ENCODE data around the gene ZNF365.

DNA sequence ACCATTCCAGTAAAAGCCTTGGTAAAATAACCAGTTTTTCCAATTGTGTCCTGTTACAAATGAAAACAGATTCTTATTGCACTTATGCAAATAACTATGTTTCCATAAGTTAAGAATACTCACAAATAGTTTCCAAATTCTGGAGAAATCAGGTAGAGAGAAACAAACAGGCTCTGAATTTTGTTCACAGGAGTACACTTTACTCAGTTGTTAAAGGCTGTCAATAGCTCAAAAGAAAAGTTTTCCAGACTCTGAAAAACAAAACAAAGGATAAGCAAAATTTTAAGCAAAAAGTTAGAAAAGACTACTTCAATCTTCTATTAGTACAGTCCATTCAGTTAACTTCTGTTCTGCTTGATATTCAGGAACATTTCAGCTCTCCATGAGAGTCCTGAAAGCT, 32.8 kb upstream of the ZNF365 start:
- TF ChIP-seq, protein P1, sequence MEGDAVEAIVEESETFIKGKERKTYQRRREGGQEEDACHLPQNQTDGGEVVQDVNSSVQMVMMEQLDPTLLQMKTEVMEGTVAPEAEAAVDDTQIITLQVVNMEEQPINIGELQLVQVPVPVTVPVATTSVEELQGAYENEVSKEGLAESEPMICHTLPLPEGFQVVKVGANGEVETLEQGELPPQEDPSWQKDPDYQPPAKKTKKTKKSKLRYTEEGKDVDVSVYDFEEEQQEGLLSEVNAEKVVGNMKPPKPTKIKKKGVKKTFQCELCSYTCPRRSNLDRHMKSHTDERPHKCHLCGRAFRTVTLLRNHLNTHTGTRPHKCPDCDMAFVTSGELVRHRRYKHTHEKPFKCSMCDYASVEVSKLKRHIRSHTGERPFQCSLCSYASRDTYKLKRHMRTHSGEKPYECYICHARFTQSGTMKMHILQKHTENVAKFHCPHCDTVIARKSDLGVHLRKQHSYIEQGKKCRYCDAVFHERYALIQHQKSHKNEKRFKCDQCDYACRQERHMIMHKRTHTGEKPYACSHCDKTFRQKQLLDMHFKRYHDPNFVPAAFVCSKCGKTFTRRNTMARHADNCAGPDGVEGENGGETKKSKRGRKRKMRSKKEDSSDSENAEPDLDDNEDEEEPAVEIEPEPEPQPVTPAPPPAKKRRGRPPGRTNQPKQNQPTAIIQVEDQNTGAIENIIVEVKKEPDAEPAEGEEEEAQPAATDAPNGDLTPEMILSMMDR (IDR thresholded peaks at IDR 0.05; ENCODE audit: poor library complexity, severe bottlenecking) = no peak
- TF ChIP-seq EZH2 (IDR thresholded peaks at IDR 0.05; ENCODE audit: borderline replicate concordance, insufficient read depth, low read length, poor library complexity, severe bottlenecking) (no peak), EP300 (conservative IDR thresholded peaks at IDR 0.05; ENCODE audit: poor library complexity, severe bottlenecking) (no peak), POLR2AphosphoS5 (IDR thresholded peaks at IDR 0.05) (no peak), SMC3 (conservative IDR thresholded peaks at IDR 0.05; ENCODE audit: poor library complexity) (no peak), TAF1 (IDR thresholded peaks at IDR 0.05; ENCODE audit: low read depth) (no peak), MXI1 (conservative IDR thresholded peaks at IDR 0.05; ENCODE audit: poor library complexity, severe bottlenecking) (no peak)
- TF ChIP-seq, protein P2, sequence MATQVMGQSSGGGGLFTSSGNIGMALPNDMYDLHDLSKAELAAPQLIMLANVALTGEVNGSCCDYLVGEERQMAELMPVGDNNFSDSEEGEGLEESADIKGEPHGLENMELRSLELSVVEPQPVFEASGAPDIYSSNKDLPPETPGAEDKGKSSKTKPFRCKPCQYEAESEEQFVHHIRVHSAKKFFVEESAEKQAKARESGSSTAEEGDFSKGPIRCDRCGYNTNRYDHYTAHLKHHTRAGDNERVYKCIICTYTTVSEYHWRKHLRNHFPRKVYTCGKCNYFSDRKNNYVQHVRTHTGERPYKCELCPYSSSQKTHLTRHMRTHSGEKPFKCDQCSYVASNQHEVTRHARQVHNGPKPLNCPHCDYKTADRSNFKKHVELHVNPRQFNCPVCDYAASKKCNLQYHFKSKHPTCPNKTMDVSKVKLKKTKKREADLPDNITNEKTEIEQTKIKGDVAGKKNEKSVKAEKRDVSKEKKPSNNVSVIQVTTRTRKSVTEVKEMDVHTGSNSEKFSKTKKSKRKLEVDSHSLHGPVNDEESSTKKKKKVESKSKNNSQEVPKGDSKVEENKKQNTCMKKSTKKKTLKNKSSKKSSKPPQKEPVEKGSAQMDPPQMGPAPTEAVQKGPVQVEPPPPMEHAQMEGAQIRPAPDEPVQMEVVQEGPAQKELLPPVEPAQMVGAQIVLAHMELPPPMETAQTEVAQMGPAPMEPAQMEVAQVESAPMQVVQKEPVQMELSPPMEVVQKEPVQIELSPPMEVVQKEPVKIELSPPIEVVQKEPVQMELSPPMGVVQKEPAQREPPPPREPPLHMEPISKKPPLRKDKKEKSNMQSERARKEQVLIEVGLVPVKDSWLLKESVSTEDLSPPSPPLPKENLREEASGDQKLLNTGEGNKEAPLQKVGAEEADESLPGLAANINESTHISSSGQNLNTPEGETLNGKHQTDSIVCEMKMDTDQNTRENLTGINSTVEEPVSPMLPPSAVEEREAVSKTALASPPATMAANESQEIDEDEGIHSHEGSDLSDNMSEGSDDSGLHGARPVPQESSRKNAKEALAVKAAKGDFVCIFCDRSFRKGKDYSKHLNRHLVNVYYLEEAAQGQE (IDR thresholded peaks at IDR 0.05; ENCODE audit: borderline replicate concordance) = no peak
